ENCODE results near the gene SGO2. TPM values are rescaled to one million over a fixed set of nuclear protein-coding genes. Genes with fewer than 3 reads are reported as not detected.

The SGO2 gene
- total RNA-seq, 1 experiment from 2014 or later: 20.1 TPM

DNA sequence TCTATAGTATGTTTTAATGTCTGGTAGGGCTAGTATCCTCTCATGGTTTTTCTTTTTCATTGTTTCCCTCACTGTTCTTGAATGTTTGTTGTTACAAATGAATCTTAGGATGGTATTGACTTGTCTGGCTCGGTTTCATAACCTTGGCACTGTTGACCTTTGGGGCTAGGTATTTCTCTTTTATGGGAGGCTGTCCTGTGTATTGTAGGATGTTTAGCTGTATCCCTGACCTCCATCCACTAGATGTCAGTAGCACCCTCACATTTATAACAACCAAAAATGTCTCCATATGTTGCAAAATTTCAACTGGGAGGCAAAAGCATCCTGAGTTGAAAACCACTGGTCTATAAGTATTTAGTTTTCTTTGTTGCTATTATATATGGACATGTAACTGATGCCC is 52.8 kb downstream of the SGO2 start:
- no peaks in the 10 kb centered on the region for H3K36me3 Mint-ChIP-seq (ENCODE audit: insufficient read depth, unreplicated experiment)
- no peak overlapping the region for H3K27ac Mint-ChIP-seq (ENCODE audit: unreplicated experiment)
- POLR2A ChIA-PET: no interaction called here
- BruUV-seq (replicated peaks): no TSS peak
- H3K4me3 Mint-ChIP-seq (ENCODE audit: unreplicated experiment): no peak overlapping the region
- H3K9me3 ChIP-seq: no peaks in the 10 kb centered on the region
- H3K4me3 ChIP-seq (ENCODE audit: low read depth, low read length): no peak overlapping the region
- CTCF ChIA-PET: interaction anchor here (0.5 to 1.6 kb wide), 10 partner anchors 21 to 162 kb away, joined by 3 to 12 read pairs (median 4); no protein-coding TSS in a partner anchor
- H3K4me1 ChIP-seq: peaks cover 6% of the 10 kb centered on the region; the same call in 1 of the 2 replicates
- no peaks in the 10 kb centered on the region for H3K27me3 Mint-ChIP-seq (ENCODE audit: insufficient read depth, unreplicated experiment)
- H3K4me1 Mint-ChIP-seq (ENCODE audit: low read depth, unreplicated experiment): peaks cover 7% of the 10 kb centered on the region
- peak in 1 of 2 experiments; percentile 65 for DNase-seq
- TF ChIP-seq, protein P1, sequence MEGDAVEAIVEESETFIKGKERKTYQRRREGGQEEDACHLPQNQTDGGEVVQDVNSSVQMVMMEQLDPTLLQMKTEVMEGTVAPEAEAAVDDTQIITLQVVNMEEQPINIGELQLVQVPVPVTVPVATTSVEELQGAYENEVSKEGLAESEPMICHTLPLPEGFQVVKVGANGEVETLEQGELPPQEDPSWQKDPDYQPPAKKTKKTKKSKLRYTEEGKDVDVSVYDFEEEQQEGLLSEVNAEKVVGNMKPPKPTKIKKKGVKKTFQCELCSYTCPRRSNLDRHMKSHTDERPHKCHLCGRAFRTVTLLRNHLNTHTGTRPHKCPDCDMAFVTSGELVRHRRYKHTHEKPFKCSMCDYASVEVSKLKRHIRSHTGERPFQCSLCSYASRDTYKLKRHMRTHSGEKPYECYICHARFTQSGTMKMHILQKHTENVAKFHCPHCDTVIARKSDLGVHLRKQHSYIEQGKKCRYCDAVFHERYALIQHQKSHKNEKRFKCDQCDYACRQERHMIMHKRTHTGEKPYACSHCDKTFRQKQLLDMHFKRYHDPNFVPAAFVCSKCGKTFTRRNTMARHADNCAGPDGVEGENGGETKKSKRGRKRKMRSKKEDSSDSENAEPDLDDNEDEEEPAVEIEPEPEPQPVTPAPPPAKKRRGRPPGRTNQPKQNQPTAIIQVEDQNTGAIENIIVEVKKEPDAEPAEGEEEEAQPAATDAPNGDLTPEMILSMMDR (IDR thresholded peaks at IDR 0.05; ENCODE audit: insufficient read depth in 1 of 2, low read depth in 1 of 2, low read length in 1 of 2, severe bottlenecking in 1 of 2, unreplicated experiment in 1 of 2): peak; percentile 68 to 76
- H3K36me3 ChIP-seq (ENCODE audit: control insufficient read depth, insufficient read depth, low read length): no peaks in the 10 kb centered on the region
- no peaks in the 10 kb centered on the region for H3K27me3 ChIP-seq (replicated peaks; ENCODE audit: control insufficient read depth, insufficient read depth, low read length)
- no peaks in the 10 kb centered on the region for H3K9me3 Mint-ChIP-seq (ENCODE audit: unreplicated experiment)
- intact Hi-C loops (cut with micrococcal nuclease; ENCODE audit: unreplicated experiment): loop anchor here (1.0 to 10.0 kb wide), 7 partner anchors 40 to 606 kb away; partner anchors contain the start of gene BZW1

DNA sequence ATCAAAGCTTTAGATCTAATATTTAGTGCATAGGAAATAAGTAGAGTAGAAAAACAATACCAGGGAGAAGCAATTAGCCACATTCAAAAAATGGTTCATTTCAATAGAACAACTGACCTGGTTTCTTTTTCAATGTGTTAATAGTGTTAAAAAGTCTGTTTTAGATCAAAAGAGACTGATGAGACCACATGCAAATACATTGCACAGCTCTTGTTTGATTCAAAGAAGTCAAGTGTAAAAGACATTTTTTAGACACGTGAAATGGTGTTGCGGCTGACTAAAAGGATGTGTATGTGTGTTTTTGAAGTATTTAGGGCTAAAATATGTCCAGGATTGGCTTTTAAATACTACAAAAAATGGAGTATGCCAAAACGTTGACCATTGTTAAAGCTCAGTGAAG is 58.6 kb downstream of the SGO2 start:
- Histone ChIP-seq H3K4me1 (peaks cover 6% of the 10 kb centered on the region; the same call in 1 of the 2 replicates), H3K9me3 (no peaks in the 10 kb centered on the region), H3K27me3 (replicated peaks; ENCODE audit: control insufficient read depth, insufficient read depth, low read length) (no peaks in the 10 kb centered on the region), H3K4me3 (ENCODE audit: low read depth, low read length) (no peak overlapping the region), H3K36me3 (ENCODE audit: control insufficient read depth, insufficient read depth, low read length) (no peaks in the 10 kb centered on the region)
- ChIA-PET POLR2A (no interaction called here), CTCF (no interaction called here)
- BruUV-seq (replicated peaks): no TSS peak
- H3K4me1 Mint-ChIP-seq (ENCODE audit: low read depth, unreplicated experiment): peaks cover 5% of the 10 kb centered on the region
- TF ChIP-seq, protein P1 (IDR thresholded peaks at IDR 0.05; ENCODE audit: insufficient read depth in 1 of 2, low read depth in 1 of 2, low read length in 1 of 2, severe bottlenecking in 1 of 2, unreplicated experiment in 1 of 2): no peak
- no peak overlapping the region for H3K27ac Mint-ChIP-seq (ENCODE audit: unreplicated experiment)
- no peaks in the 10 kb centered on the region for H3K36me3 Mint-ChIP-seq (ENCODE audit: insufficient read depth, unreplicated experiment)
- DNase-seq: no peak
- no peaks in the 10 kb centered on the region for H3K9me3 Mint-ChIP-seq (ENCODE audit: unreplicated experiment)
- no peaks in the 10 kb centered on the region for H3K27me3 Mint-ChIP-seq (ENCODE audit: insufficient read depth, unreplicated experiment)
- intact Hi-C loops (cut with micrococcal nuclease; ENCODE audit: unreplicated experiment): no loop called here
- H3K4me3 Mint-ChIP-seq (ENCODE audit: unreplicated experiment): no peak overlapping the region

DNA sequence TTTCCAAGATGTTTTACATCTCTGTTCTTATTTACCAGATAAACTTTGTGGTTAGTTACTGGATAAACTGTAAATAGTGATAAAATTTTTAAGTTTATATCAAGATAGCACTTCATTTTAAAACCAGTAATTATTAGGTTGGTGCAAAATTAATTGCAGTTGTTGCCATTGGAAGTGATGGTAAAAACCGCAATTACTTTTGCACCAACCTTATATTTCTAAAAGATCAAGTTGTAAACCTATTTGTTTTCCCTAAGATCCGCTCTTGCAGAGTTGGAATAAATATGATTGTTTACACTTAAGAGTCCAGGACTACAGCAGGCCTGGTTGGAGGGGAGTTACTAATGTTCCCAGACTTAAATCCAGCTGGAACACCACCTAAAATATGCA is 59.3 kb downstream of the SGO2 start:
- Mint-ChIP-seq H3K36me3 (ENCODE audit: insufficient read depth, unreplicated experiment) (no peaks in the 10 kb centered on the region), H3K4me3 (ENCODE audit: unreplicated experiment) (no peak overlapping the region), H3K27ac (ENCODE audit: unreplicated experiment) (no peak overlapping the region), H3K27me3 (ENCODE audit: insufficient read depth, unreplicated experiment) (no peaks in the 10 kb centered on the region), H3K4me1 (ENCODE audit: low read depth, unreplicated experiment) (peaks cover 5% of the 10 kb centered on the region), H3K9me3 (ENCODE audit: unreplicated experiment) (no peaks in the 10 kb centered on the region)
- no peaks in the 10 kb centered on the region for H3K9me3 ChIP-seq
- ChIA-PET CTCF (no interaction called here), POLR2A (no interaction called here)
- BruUV-seq (replicated peaks): no TSS peak
- TF ChIP-seq, protein P1 (IDR thresholded peaks at IDR 0.05; ENCODE audit: insufficient read depth in 1 of 2, low read depth in 1 of 2, low read length in 1 of 2, severe bottlenecking in 1 of 2, unreplicated experiment in 1 of 2): no peak
- H3K36me3 ChIP-seq (ENCODE audit: control insufficient read depth, insufficient read depth, low read length): no peaks in the 10 kb centered on the region
- H3K4me3 ChIP-seq (ENCODE audit: low read depth, low read length): no peak overlapping the region
- peaks cover 6% of the 10 kb centered on the region; the same call in 1 of the 2 replicates for H3K4me1 ChIP-seq
- intact Hi-C loops (cut with micrococcal nuclease; ENCODE audit: unreplicated experiment): no loop called here
- H3K27me3 ChIP-seq (replicated peaks; ENCODE audit: control insufficient read depth, insufficient read depth, low read length): no peaks in the 10 kb centered on the region
- DNase-seq: no peak
